Hepatocyte (in vitro differentiated cells): ENCODE measurements around the gene GAB3. TPM values are rescaled to one million over a fixed set of nuclear protein-coding genes. Genes with fewer than 3 reads are reported as not detected.
"Not testable (repeated sequence)": the region's sequence is repeated elsewhere in the genome, so short reads cannot be mapped to it uniquely, and the experiment has no call there.

Experiments
- DNase-seq: peaks from one replicate; pipeline ENCODE4 v3.0.0-alpha.2; 2016; ENCODE audit warnings: low spot score
- H2AFZ ChIP-seq: fragments of 200-600 bp; sonication (generic); 2 replicates; pipeline ENCODE4 v1.6.0; 2016; ENCODE audit warnings: antibody characterized with exemption, mild to moderate bottlenecking
- H3K27ac ChIP-seq: fragments of 200-600 bp; sonication (generic); 2 replicates; pipeline ENCODE4 v1.5.1; 2016; ENCODE audit warnings: mild to moderate bottlenecking
- H3K27me3 ChIP-seq: fragments of 200-600 bp; sonication (generic); 2 replicates; pipeline ENCODE4 v1.6.1; 2016
- H3K36me3 ChIP-seq: fragments of 200-600 bp; sonication (generic); replicated peaks from 2 replicates; pipeline ENCODE4 v1.5.1; 2016; ENCODE audit warnings: low read depth; ENCODE audit not compliant: insufficient read depth
- H3K4me1 ChIP-seq: fragments of 200-600 bp; sonication (generic); 2 replicates; pipeline ENCODE4 v1.5.1; 2016; ENCODE audit warnings: mild to moderate bottlenecking, moderate library complexity; ENCODE audit not compliant: insufficient read depth
- H3K4me2 ChIP-seq: fragments of 200-600 bp; sonication (generic); 2 replicates; pipeline ENCODE4 v1.6.0; 2016
- H3K4me3 ChIP-seq: fragments of 200-600 bp; sonication (generic); 2 replicates; pipeline ENCODE4 v1.5.1; 2016; ENCODE audit warnings: mild to moderate bottlenecking
- H3K79me2 ChIP-seq: fragments of 200-600 bp; sonication (generic); 2 replicates; pipeline ENCODE4 v1.6.0; 2017; ENCODE audit warnings: mild to moderate bottlenecking
- H3K9me2 ChIP-seq: fragments of 200-600 bp; sonication (generic); replicated peaks from 2 replicates; pipeline ENCODE4 v1.6.0; 2017; ENCODE audit warnings: mild to moderate bottlenecking; ENCODE audit not compliant: insufficient read depth
- H3K9me3 ChIP-seq: fragments of 200-600 bp; sonication (generic); 2 replicates; pipeline ENCODE4 v1.5.1; 2016; ENCODE audit warnings: low read depth, mild to moderate bottlenecking
- H4K20me1 ChIP-seq: fragments of 200-600 bp; sonication (generic); 2 replicates; pipeline ENCODE4 v1.6.0; 2016; ENCODE audit warnings: mild to moderate bottlenecking; ENCODE audit not compliant: insufficient read depth, poor library complexity, severe bottlenecking
- CTCF ChIP-seq: fragments of 200-600 bp; sonication (generic); IDR thresholded peaks from 2 replicates; pipeline ENCODE4 v1.5.1; 2016; ENCODE audit warnings: antibody characterized with exemption, mild to moderate bottlenecking; ENCODE audit not compliant: poor library complexity
- EZH2 ChIP-seq: fragments of 200-600 bp; sonication (generic); IDR thresholded peaks from 2 replicates; pipeline ENCODE4 v1.6.1; 2016; ENCODE audit warnings: antibody characterized with exemption, mild to moderate bottlenecking, borderline replicate concordance
- EZH2phosphoT487 ChIP-seq: fragments of 200-600 bp; sonication (generic); IDR thresholded peaks from one replicate; pipeline ENCODE4 v1.6.1; 2018; ENCODE audit warnings: antibody characterized with exemption, mild to moderate bottlenecking, low read depth, moderate library complexity; ENCODE audit not compliant: unreplicated experiment, severe bottlenecking
- WGBS: methylation state at CpG from one replicate; pipeline ENCODE4 v1.1.6; 2016; ENCODE audit warnings: low lambda C conversion rate; ENCODE audit errors: missing lambda C conversion rate; 5-methylcytosine and 5-hydroxymethylcytosine counted together
- polyA plus RNA-seq: library from polyadenylated mRNA; unstranded; fragments of >200 nt; fragmentation: Nextera tagmentation; extraction: Ambion mirVana; gene quantifications from 2 replicates; pipeline ENCODE4 v1.2.1, GENCODE V29; 2016
- total RNA-seq: library from RNA; depleted of rRNA; stranded (reverse); fragments of >200 nt; gene quantifications from 2 replicates; pipeline ENCODE4 v1.2.3, GENCODE V29; 2014

Gene GAB3
- total and polyA plus RNA-seq, 2 experiments from 2014 or later = 0.21 to 0.50 TPM

DNA sequence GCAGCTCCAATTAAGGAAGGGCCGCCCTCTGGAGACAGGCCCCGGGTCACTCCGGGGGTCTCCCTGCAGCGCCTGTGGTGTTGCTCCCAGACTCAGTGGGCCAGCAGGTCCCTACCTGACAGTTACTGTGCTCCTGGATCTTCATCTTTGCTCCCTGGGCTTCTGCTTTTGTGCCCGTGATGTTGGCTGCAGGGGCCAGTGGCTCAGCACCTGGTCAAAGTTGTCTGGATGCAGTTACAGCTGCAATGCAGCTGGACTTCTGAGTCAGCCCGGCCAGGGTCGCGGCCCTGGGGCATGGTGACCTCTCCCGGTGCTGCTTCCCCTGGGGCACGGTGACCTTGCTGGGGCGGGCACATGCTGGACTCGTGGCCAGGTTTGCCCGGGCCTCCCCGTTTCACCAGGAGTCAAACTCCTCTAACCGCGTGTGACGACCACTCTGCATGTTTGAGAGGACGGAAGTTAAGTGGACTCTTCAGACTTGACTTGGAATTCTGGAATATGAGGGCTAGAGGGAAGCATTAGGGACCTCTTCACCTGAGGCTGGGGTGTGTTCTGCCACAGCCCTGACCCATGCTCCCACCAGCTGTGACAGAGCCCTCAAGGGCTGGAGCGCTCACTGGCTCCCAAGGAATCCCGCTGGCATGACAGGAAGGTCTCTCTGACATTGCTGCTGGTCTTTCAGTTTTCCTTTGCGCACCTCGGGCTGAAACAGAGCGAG is 101.2 kb downstream of the GAB3 start:
- Histone ChIP-seq H2AFZ (no peak overlapping the region), H3K4me2 (no peak overlapping the region), H3K27me3 (no peaks in the 10 kb centered on the region), H3K4me1 (no peaks in the 10 kb centered on the region), H3K79me2 (no peaks in the 10 kb centered on the region), H3K9me2 (no peaks in the 10 kb centered on the region), H4K20me1 (no peaks in the 10 kb centered on the region), H3K36me3 (no peaks in the 10 kb centered on the region), H3K9me3 (no peaks in the 10 kb centered on the region), H3K27ac (no peak overlapping the region), H3K4me3 (no peak overlapping the region)
- WGBS = 79% methylated on average over 23 of the region's 23 CpGs
- TF ChIP-seq EZH2phosphoT487 = no peak
- no peak for TF ChIP-seq EZH2
- TF ChIP-seq CTCF = no peak
- peak; percentile 2 for DNase-seq

DNA sequence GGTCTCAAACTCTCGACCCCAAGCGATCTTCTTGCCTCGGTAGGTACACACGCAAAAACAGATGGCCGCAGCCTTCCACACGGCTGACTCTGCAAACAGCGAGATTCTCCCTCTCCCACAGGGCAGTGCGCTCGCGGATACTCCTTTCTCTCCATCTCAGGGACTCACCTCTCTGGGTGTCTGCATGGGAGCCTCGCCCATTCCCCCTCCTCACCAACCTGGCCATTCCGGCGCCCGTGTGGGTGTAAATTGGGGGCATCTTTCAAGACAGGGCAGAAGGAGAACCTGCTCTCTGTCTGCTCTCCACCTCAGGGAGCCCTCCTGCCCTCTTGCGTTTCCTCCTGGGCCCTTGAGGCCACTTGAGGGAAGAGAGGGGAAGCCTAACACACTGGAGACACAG is 101.9 kb downstream of the GAB3 start:
- no peaks in the 10 kb centered on the region for H4K20me1 ChIP-seq
- no peaks in the 10 kb centered on the region for H3K27me3 ChIP-seq
- no peak overlapping the region for H3K27ac ChIP-seq
- H3K36me3 ChIP-seq = no peaks in the 10 kb centered on the region
- no peak overlapping the region for H2AFZ ChIP-seq
- TF ChIP-seq CTCF (no peak), EZH2 (no peak), EZH2phosphoT487 (no peak)
- no peak overlapping the region for H3K4me3 ChIP-seq
- no peaks in the 10 kb centered on the region for H3K9me3 ChIP-seq
- 87% methylated on average over 15 of the region's 15 CpGs for WGBS
- peak; percentile 0 for DNase-seq
- no peaks in the 10 kb centered on the region for H3K79me2 ChIP-seq
- H3K4me2 ChIP-seq = no peak overlapping the region
- no peaks in the 10 kb centered on the region for H3K9me2 ChIP-seq
- no peaks in the 10 kb centered on the region for H3K4me1 ChIP-seq

- H3K36me3 ChIP-seq, H3K27me3 ChIP-seq, H3K79me2 ChIP-seq, H3K27ac ChIP-seq, H3K4me2 ChIP-seq, H4K20me1 ChIP-seq, H3K4me1 ChIP-seq, DNase-seq, H3K9me3 ChIP-seq, H3K4me3 ChIP-seq, H3K9me2 ChIP-seq, H2AFZ ChIP-seq: not testable (repeated sequence)
- no CpG with 5 or more reads among the region's 24 CpGs for WGBS
Observed at GRCh38 chrX:154645745-154646378, 105.0 kb downstream of the GAB3 start.

DNA sequence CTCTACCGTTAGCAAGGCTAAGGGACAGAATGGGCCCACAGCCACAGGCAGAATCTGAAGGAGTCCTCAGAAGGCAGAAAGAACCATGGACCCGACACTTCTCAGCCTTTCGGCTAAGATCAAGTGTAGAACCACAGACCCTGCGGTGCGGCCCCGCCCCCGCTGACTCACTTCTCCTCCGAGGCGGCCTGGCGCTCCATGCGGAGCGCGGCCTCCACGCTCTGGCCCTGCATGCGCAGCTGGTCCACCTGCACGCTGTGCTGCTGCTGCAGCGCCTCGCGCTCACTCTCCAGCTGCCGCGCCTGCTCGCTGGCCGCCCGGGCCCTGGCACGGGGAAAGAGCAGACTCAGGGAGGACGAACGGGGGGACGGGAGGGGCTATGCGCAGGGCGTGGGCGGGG is 107.2 kb downstream of the GAB3 start:
- not testable (repeated sequence) for H2AFZ ChIP-seq, H3K4me1 ChIP-seq

GRCh38 chrX:154641740-154642139 is 109.1 kb downstream of the GAB3 start:
- not testable (repeated sequence) for H3K9me2 ChIP-seq, H3K4me1 ChIP-seq
- no CpG with 5 or more reads among the region's 10 CpGs for WGBS

More for the DNA sequence above, 107.2 kb downstream of the GAB3 start:
- not testable (repeated sequence) for H3K4me2 ChIP-seq, H3K9me2 ChIP-seq, H3K36me3 ChIP-seq, H3K27me3 ChIP-seq, H3K27ac ChIP-seq, H4K20me1 ChIP-seq, H3K4me3 ChIP-seq, H3K79me2 ChIP-seq, DNase-seq, H3K9me3 ChIP-seq
- no CpG with 5 or more reads among the region's 31 CpGs for WGBS

GRCh38 chrX:154633661-154634060 is 117.2 kb downstream of the GAB3 start:
- not testable (repeated sequence) for H3K27me3 ChIP-seq, H3K4me1 ChIP-seq, H3K4me3 ChIP-seq, H2AFZ ChIP-seq, H3K36me3 ChIP-seq, H4K20me1 ChIP-seq, H3K9me2 ChIP-seq, H3K4me2 ChIP-seq, H3K27ac ChIP-seq, DNase-seq, H3K79me2 ChIP-seq, H3K9me3 ChIP-seq
- no CpG with 5 or more reads among the region's 11 CpGs for WGBS

More at GRCh38 chrX:154641740-154642139, 109.1 kb downstream of the GAB3 start:
- not testable (repeated sequence) for H3K36me3 ChIP-seq, H2AFZ ChIP-seq, H3K9me3 ChIP-seq, H3K4me3 ChIP-seq, H3K27ac ChIP-seq, H3K27me3 ChIP-seq, H3K79me2 ChIP-seq, DNase-seq, H3K4me2 ChIP-seq, H4K20me1 ChIP-seq

GRCh38 chrX:154630949-154631348 is 119.9 kb downstream of the GAB3 start:
- not testable (repeated sequence) for H3K27ac ChIP-seq, H3K4me3 ChIP-seq, H3K79me2 ChIP-seq, DNase-seq, H3K36me3 ChIP-seq, H3K4me2 ChIP-seq, H3K9me2 ChIP-seq, H4K20me1 ChIP-seq, H3K9me3 ChIP-seq, H3K4me1 ChIP-seq, H2AFZ ChIP-seq, H3K27me3 ChIP-seq
- no CpG with 5 or more reads among the region's 11 CpGs for WGBS
